DMS153 treated with DMSO at 0.1 percent for 48 hours (cell line): ENCODE measurements around the gene CFAP46.
"Not testable (repeated sequence)": the region's sequence is repeated elsewhere in the genome, so short reads cannot be mapped to it uniquely, and the experiment has no call there.

Experiments used
- DNase-seq: peaks from one replicate; lab custom pipeline; 2025; ENCODE audit not compliant: unreplicated experiment; lab: John Stamatoyannopoulos, UW

The CFAP46 gene

GRCh38 chr10:132945125-132945893, 2.9 kb upstream of the CFAP46 start:
- DNase-seq, result no peak

- no peak for DNase-seq
These were observed 2.1 kb upstream of the CFAP46 start for GRCh38 chr10:132944510-132944909.

GRCh38 chr10:132943791-132944404, 1.5 kb upstream of the CFAP46 start:
- DNase-seq, result no peak

- no peak for DNase-seq
These were observed 854 bp upstream of the CFAP46 start for GRCh38 chr10:132943058-132943790.

- DNase-seq, result no peak
These were observed 724 bp downstream of the CFAP46 start for GRCh38 chr10:132941640-132942051.

- DNase-seq, result no peak
These were observed 1.4 kb downstream of the CFAP46 start for GRCh38 chr10:132940791-132941465.

- peak; percentile 21 for DNase-seq
These were observed 2.2 kb downstream of the CFAP46 start for GRCh38 chr10:132939957-132940790.

GRCh38 chr10:132939378-132939955, 2.9 kb downstream of the CFAP46 start:
- no peak for DNase-seq

GRCh38 chr10:132938472-132939339, 3.7 kb downstream of the CFAP46 start:
- no peak for DNase-seq

- no peak for DNase-seq
These were observed 4.5 kb downstream of the CFAP46 start for GRCh38 chr10:132937861-132938260.

GRCh38 chr10:132934953-132935352, 7.4 kb downstream of the CFAP46 start:
- no peak for DNase-seq

GRCh38 chr10:132933308-132934042, 8.9 kb downstream of the CFAP46 start:
- DNase-seq, result no peak

GRCh38 chr10:132932461-132933307, 9.7 kb downstream of the CFAP46 start:
- no peak for DNase-seq

- DNase-seq, result not testable (repeated sequence)
These were observed 10.8 kb downstream of the CFAP46 start for GRCh38 chr10:132931258-132932250.

GRCh38 chr10:132930701-132931100, 11.7 kb downstream of the CFAP46 start:
- not testable (repeated sequence) for DNase-seq

- DNase-seq, result no peak
These were observed 12.3 kb downstream of the CFAP46 start for GRCh38 chr10:132929953-132930548.
